ENCODE data around the gene SYT9.

GRCh38 chr11:7364660-7365059 lies 113.0 kb downstream of the SYT9 start:
- no peak for TF ChIP-seq CREB1 (IDR thresholded peaks at IDR 0.05)
- TF ChIP-seq CREB1 (CRISPR knock-in tag; IDR thresholded peaks at IDR 0.05) = no peak
- TF ChIP-seq, protein P1, sequence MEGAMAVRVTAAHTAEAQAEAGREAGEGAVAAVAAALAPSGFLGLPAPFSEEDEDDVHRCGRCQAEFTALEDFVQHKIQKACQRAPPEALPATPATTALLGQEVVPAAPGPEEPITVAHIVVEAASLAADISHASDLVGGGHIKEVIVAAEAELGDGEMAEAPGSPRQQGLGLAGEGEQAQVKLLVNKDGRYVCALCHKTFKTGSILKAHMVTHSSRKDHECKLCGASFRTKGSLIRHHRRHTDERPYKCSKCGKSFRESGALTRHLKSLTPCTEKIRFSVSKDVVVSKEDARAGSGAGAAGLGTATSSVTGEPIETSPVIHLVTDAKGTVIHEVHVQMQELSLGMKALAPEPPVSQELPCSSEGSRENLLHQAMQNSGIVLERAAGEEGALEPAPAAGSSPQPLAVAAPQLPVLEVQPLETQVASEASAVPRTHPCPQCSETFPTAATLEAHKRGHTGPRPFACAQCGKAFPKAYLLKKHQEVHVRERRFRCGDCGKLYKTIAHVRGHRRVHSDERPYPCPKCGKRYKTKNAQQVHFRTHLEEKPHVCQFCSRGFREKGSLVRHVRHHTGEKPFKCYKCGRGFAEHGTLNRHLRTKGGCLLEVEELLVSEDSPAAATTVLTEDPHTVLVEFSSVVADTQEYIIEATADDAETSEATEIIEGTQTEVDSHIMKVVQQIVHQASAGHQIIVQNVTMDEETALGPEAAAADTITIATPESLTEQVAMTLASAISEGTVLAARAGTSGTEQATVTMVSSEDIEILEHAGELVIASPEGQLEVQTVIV (CRISPR knock-in tag; IDR thresholded peaks at IDR 0.05; ENCODE audit: borderline replicate concordance) = no peak
- TF ChIP-seq, protein P2, sequence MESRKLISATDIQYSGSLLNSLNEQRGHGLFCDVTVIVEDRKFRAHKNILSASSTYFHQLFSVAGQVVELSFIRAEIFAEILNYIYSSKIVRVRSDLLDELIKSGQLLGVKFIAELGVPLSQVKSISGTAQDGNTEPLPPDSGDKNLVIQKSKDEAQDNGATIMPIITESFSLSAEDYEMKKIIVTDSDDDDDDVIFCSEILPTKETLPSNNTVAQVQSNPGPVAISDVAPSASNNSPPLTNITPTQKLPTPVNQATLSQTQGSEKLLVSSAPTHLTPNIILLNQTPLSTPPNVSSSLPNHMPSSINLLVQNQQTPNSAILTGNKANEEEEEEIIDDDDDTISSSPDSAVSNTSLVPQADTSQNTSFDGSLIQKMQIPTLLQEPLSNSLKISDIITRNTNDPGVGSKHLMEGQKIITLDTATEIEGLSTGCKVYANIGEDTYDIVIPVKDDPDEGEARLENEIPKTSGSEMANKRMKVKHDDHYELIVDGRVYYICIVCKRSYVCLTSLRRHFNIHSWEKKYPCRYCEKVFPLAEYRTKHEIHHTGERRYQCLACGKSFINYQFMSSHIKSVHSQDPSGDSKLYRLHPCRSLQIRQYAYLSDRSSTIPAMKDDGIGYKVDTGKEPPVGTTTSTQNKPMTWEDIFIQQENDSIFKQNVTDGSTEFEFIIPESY (CRISPR knock-in tag; IDR thresholded peaks at IDR 0.05) = no peak
- TF ChIP-seq, protein P3, sequence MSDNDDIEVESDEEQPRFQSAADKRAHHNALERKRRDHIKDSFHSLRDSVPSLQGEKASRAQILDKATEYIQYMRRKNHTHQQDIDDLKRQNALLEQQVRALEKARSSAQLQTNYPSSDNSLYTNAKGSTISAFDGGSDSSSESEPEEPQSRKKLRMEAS (CRISPR knock-in tag; IDR thresholded peaks at IDR 0.05) = no peak
- no peak for TF ChIP-seq POLR2AphosphoS5 (IDR thresholded peaks at IDR 0.05; ENCODE audit: control insufficient read depth, insufficient read depth, low read depth, low read length)
- TF ChIP-seq XRCC5 (IDR thresholded peaks at IDR 0.05; ENCODE audit: low read depth, low read length) = no peak
- TF ChIP-seq, protein P4, sequence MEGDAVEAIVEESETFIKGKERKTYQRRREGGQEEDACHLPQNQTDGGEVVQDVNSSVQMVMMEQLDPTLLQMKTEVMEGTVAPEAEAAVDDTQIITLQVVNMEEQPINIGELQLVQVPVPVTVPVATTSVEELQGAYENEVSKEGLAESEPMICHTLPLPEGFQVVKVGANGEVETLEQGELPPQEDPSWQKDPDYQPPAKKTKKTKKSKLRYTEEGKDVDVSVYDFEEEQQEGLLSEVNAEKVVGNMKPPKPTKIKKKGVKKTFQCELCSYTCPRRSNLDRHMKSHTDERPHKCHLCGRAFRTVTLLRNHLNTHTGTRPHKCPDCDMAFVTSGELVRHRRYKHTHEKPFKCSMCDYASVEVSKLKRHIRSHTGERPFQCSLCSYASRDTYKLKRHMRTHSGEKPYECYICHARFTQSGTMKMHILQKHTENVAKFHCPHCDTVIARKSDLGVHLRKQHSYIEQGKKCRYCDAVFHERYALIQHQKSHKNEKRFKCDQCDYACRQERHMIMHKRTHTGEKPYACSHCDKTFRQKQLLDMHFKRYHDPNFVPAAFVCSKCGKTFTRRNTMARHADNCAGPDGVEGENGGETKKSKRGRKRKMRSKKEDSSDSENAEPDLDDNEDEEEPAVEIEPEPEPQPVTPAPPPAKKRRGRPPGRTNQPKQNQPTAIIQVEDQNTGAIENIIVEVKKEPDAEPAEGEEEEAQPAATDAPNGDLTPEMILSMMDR (IDR thresholded peaks at IDR 0.05 in 2 of 3, conservative IDR thresholded peaks at IDR 0.05 in 1 of 3; ENCODE audit: insufficient read depth in 2 of 3, low read depth in 1 of 3, low read length in 3 of 3) = no peak
- no peak for TF ChIP-seq EP300 (IDR thresholded peaks at IDR 0.05; ENCODE audit: low read length)
- TF ChIP-seq ATF6 (CRISPR knock-in tag; IDR thresholded peaks at IDR 0.05) = no peak
